HG03159 (cell line): Measurements from ENCODE around the gene CYGB.

ENCODE experiments used
- ATAC-seq: cut with Tn5 transposase; IDR thresholded peaks from one replicate; pipeline ENCODE4 v1.9.1; 2021; ENCODE audit warnings: mild to moderate bottlenecking, moderate library complexity; ENCODE audit not compliant: unreplicated experiment

Gene CYGB

DNA sequence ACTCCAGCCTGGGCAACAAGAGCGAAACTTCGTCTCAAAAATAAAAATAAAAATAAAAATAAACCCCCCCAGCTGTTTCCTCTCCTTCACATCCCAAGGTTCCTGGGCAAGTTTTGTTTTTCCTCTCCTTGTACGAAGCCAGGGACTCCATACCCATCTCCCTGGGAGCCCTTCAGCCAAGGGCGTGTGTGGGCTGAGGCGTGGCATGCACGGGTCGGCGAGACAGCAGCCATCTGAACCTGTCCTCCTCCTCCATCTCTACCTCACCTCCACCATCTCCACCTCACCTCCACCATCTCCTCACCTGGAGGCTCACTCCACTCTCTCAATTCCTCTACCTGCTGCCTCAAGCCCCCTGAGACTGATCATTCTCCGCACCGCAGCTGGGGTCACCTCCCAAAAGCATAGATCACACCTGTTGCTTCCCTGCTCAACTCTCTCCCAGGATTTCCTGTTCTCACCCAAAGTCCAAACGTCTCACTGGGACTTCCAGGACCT is 53.2 kb downstream of the CYGB start:
- ATAC-seq: no peak

DNA sequence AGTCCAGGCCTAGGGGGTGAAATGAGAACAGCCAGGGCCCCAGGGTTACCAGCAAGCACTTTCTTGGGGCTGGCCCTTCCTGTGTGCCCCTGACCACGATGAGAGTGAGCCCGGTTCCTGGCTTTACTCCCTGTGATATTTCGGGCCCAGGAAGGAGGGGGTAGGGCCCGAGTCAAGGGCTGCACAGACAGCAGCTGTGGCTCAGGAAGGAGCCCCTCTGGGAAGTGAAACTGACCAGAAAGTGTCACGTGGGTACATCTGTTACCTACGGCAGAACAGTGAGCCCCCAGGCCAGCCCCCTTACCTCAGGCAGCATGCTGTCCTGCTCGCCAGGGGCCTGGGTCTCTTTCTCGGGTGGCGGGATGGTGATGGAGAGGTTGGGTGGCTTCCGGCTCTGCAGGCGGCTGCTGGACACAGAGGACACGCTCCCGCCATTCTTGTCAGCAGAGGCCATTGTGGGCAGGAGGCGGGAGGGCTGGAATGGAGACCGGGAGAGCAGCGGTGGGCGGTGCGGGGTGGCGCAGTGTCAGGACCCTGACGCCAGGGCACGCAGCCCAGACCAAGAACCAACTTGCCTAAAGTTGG is 56.3 kb downstream of the CYGB start:
- ATAC-seq: peak; percentile 69

DNA sequence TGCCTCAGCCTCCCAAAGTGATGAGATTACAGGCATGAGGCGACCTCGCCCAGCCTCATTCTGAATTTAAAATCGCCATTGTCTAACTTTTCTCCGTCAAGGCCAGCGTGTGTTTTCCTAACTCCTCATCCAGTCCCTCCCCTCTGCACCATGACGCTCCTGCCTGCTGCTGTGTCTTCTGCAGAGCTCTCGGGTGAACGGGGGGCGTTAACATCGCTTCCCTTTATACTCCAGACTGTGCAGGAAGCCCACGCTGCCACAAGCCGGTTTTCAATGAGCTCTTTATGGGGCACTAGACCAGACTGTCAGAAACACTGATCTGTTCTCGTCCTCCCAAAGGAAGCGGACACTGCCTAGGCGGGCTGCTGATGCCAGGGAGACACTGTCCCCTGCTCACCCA is 56.9 kb downstream of the CYGB start:
- peak; percentile 15 for ATAC-seq

DNA sequence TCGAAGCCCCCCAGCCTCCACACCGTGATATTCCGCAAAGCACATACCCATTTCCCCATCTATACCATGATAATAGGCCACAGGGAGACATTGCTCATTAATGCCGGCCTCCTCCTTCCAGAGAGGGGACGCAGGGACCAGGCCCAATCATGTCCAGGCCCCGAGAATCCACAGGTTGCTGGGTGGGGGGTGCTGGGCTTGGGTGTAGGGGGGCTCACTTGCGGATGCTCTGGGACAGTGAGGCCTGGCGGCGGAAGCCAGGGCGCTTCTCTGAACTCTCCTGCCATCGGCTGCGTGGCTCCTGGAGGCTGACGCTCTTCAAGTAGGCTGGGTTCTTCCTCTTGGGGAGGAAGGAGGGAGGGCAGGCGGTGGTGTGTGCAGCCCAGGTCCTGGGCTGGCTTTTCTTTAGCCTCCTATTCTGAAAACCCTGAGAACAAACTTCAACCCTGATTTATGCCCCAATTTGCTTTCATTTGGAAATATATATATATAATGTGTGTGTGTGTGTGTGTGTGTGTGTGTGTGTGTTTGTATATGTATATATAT is 57.9 kb downstream of the CYGB start:
- ATAC-seq: no peak

DNA sequence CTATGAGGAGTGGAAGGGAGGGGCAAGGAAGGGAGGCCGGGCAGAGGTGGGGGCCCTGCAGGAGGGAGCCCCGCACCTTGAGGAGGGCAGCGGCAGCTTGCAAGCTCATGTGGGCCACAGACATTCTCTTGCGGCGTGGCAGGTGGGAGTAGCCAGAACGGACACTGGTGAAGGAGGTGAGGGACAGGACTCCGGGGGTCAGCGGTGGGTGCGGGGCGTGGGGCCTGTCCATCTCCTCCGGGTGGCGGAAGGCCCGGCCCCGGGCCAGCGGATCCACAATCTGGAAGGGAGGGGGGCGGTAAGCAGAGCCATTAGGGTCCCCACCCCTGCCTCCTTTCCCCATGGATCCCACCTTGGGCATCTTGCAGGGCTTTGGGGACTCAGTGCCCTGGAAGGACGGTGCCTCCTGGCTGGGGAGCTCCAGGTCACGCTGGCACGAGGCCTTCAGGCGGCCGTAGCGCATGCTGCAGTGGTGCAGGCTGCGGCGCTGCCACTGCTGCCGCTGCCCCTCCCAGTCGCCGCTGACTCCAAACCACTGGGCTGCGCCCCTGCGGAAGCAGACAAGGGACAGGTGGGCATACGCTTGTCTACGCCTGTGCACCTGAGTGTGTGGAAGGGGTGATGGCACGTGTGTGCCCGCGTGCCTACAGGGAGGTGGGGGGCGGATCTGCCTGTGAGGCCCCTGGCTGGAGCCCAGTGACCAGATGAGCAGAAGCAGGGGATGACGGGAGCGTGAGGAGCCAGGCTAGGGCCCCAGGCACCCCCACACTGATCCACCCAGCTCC is 58.6 kb downstream of the CYGB start:
- ATAC-seq: no peak

DNA sequence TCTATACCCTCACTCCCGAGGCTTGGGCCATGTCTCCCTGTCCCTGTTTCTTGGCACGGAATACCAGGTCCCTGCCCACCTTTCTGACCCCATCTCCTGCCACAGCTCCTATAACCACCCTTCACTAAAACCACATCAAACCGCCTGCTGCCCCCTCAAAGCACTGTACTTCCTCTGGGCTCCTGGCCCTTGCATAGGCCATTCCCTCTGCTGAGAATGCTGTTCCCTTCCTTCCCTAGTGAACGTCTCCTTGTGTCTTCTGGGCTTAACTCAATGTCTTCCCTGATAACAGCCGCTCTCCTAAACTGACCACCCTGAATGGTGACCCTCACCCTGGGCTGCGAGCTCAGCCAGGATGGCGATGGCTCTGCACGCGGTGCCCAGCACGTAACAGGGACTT is 59.4 kb downstream of the CYGB start:
- ATAC-seq: no peak

DNA sequence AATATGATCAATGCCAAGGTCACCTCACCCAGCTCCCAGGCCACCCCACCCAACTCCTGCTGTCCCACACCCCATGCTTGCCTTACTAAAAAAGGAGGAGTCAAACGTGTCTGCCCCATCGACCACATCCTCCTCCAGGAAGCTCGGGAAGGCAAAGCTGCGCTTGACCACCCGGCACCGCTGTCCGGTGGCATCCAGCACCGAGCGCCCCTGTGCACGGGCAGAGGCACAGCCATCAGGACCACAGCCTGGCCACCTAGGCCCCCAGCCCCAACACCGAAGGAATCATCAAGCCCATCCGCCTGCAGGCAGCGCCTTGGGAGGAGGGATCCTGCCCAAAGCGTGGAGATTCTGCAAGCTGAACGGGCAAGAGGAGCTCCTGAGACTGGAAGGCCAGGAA is 59.9 kb downstream of the CYGB start:
- no peak for ATAC-seq
